ENCODE results near the gene NEU2. TPM values are rescaled to one million over a fixed set of nuclear protein-coding genes. Genes with fewer than 3 reads are reported as not detected.
A peak's percentile ranks its signal among the peaks of the same experiment; 100 is the strongest.

The NEU2 gene
- total RNA-seq, 2 donors from 2014 or later = not detected

GRCh38 chr2:233010569-233011267 is 21.8 kb upstream of the NEU2 start:
- Mint-ChIP-seq H3K4me3 (no peak overlapping the region), H3K36me3 (ENCODE audit: low read depth) (no peaks in the 10 kb centered on the region), H3K4me1 (no peaks in the 10 kb centered on the region), H3K9me3 (no peaks in the 10 kb centered on the region), H3K27me3 (ENCODE audit: insufficient read depth) (peaks cover 5% of the 10 kb centered on the region), H3K27ac (no peak overlapping the region)
- peak; percentile 34 for DNase-seq
- H3K4me1 ChIP-seq (ENCODE audit: control insufficient read depth, insufficient read depth, low read length) = no peaks in the 10 kb centered on the region
- H3K9me3 ChIP-seq (ENCODE audit: control insufficient read depth, low read length) = no peaks in the 10 kb centered on the region
- no peak overlapping the region for H3K27ac ChIP-seq (ENCODE audit: low read depth, low read length)
- H3K27me3 ChIP-seq (ENCODE audit: control insufficient read depth, insufficient read depth, low read length, poor library complexity, severe bottlenecking) = no peaks in the 10 kb centered on the region
- no peak overlapping the region for H3K4me3 ChIP-seq (ENCODE audit: low read length)
- H3K36me3 ChIP-seq (ENCODE audit: control insufficient read depth, insufficient read depth, low read length) = no peaks in the 10 kb centered on the region
- H3K9ac ChIP-seq (ENCODE audit: extremely low read depth, low read length, poor library complexity, severe bottlenecking) = no peak overlapping the region
- no peak for TF ChIP-seq CTCF (conservative IDR thresholded peaks at IDR 0.05)
- WGBS, 2 experiments (ENCODE audit: insufficient coverage in 1 of 2, insufficient read length in 1 of 2) = 88 to 98% methylated on average over 5 to 9 of the region's 9 CpGs

GRCh38 chr2:233011268-233011650 is 21.2 kb upstream of the NEU2 start:
- Mint-ChIP-seq H3K4me1 (no peaks in the 10 kb centered on the region), H3K4me3 (no peak overlapping the region), H3K27me3 (ENCODE audit: insufficient read depth) (peaks cover 10% of the 10 kb centered on the region), H3K27ac (no peak overlapping the region), H3K36me3 (ENCODE audit: low read depth) (no peaks in the 10 kb centered on the region), H3K9me3 (no peaks in the 10 kb centered on the region)
- Histone ChIP-seq H3K36me3 (ENCODE audit: control insufficient read depth, insufficient read depth, low read length) (no peaks in the 10 kb centered on the region), H3K9ac (ENCODE audit: extremely low read depth, low read length, poor library complexity, severe bottlenecking) (no peak overlapping the region), H3K9me3 (ENCODE audit: control insufficient read depth, low read length) (no peaks in the 10 kb centered on the region), H3K4me1 (ENCODE audit: control insufficient read depth, insufficient read depth, low read length) (no peaks in the 10 kb centered on the region), H3K27ac (ENCODE audit: low read depth, low read length) (no peak overlapping the region), H3K27me3 (ENCODE audit: control insufficient read depth, insufficient read depth, low read length, poor library complexity, severe bottlenecking) (no peaks in the 10 kb centered on the region), H3K4me3 (ENCODE audit: low read length) (no peak overlapping the region)
- 83 to 93% methylated on average over 2 to 6 of the region's 6 CpGs for WGBS, 2 experiments (ENCODE audit: insufficient coverage in 1 of 2, insufficient read length in 1 of 2)
- no peak for TF ChIP-seq CTCF (conservative IDR thresholded peaks at IDR 0.05)
- DNase-seq = peak; percentile 18

- Mint-ChIP-seq H3K4me3 (no peak overlapping the region), H3K4me1 (no peaks in the 10 kb centered on the region), H3K27ac (no peak overlapping the region), H3K36me3 (ENCODE audit: low read depth) (no peaks in the 10 kb centered on the region), H3K9me3 (no peaks in the 10 kb centered on the region), H3K27me3 (ENCODE audit: insufficient read depth) (peaks cover 12% of the 10 kb centered on the region)
- Histone ChIP-seq H3K27me3 (ENCODE audit: control insufficient read depth, insufficient read depth, low read length, poor library complexity, severe bottlenecking) (no peaks in the 10 kb centered on the region), H3K36me3 (ENCODE audit: control insufficient read depth, insufficient read depth, low read length) (no peaks in the 10 kb centered on the region), H3K9me3 (ENCODE audit: control insufficient read depth, low read length) (no peaks in the 10 kb centered on the region), H3K9ac (ENCODE audit: extremely low read depth, low read length, poor library complexity, severe bottlenecking) (no peak overlapping the region), H3K4me3 (ENCODE audit: low read length) (no peak overlapping the region), H3K4me1 (ENCODE audit: control insufficient read depth, insufficient read depth, low read length) (no peaks in the 10 kb centered on the region), H3K27ac (ENCODE audit: low read depth, low read length) (no peak overlapping the region)
- peak; percentile 18 for DNase-seq
- 96% methylated on average over 1 of the region's 1 CpG; no CpG with 5 or more reads in 1 of the 2 experiments for WGBS, 2 experiments (ENCODE audit: insufficient coverage in 1 of 2, insufficient read length in 1 of 2)
- no peak for TF ChIP-seq CTCF (conservative IDR thresholded peaks at IDR 0.05)
Observed at GRCh38 chr2:233011702-233012131, 20.8 kb upstream of the NEU2 start.
